Erythroblast (primary cell): ENCODE results near the gene EPHA4.

Source experiments
- DNase-seq, 2 experiments: peaks; one replicate each; lab custom pipeline; 2025; lab: John Stamatoyannopoulos, UW
- GATA1 ChIP-seq: IDR thresholded peaks from 2 replicates; pipeline ENCODE4 v1.6.1; 2011; ENCODE audit warnings: low read depth, mild to moderate bottlenecking, control low read depth, low read length, moderate library complexity
- POLR2A ChIP-seq: IDR thresholded peaks from 2 replicates; pipeline ENCODE4 v1.6.1; 2011; ENCODE audit warnings: mild to moderate bottlenecking, low read length

Gene EPHA4

DNA sequence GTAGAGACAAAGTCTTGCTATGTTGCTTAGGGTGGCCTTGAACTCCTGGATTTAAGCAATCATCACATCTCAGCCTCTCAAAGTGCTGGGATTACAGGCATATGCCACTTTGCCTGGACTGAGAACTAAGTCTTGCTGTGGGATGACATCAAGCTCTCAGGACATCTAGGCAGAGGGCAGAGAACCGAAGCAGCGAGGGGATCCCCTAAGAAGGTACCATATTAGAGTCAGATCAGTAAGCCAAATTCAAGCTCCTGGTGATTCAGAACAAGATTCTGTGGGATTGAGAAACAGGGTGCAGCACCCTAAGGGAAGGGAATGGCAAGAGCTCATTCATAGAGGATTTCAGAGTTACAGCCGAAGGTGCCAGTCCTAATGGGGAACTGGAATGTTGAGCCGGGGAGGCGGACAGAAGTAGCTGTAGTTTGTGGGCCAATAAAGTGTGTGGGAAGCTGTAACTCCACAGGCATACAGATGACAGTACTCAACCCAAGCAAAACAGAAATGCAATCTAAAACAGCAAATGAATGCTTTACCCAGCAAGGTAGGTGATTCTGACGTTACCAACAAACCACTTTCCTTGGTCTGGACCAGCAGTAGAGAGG lies 30.9 kb downstream of the EPHA4 start:
- no peak for DNase-seq
- no peak for TF ChIP-seq POLR2A
- TF ChIP-seq GATA1: no peak

DNA sequence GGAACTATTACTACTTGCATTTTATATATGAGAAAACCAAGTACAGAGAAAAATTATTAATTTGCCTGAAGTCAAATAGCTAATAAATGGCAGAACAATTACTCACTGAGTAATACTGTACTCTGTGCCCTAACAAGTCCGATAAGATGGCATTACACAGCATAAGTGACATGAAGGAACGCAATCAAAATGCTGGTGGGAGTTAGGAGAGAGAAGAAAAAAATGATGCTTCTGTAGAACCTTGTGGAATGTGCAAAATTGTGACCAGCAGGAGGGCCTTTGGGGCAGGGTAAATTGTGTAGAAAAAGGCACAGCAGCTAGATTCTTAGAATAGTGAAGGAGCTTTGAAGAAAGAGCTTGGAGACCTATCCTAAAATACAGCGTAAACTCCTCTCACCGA lies 32.9 kb downstream of the EPHA4 start:
- no peak for DNase-seq
- TF ChIP-seq GATA1: no peak
- TF ChIP-seq POLR2A: no peak

DNA sequence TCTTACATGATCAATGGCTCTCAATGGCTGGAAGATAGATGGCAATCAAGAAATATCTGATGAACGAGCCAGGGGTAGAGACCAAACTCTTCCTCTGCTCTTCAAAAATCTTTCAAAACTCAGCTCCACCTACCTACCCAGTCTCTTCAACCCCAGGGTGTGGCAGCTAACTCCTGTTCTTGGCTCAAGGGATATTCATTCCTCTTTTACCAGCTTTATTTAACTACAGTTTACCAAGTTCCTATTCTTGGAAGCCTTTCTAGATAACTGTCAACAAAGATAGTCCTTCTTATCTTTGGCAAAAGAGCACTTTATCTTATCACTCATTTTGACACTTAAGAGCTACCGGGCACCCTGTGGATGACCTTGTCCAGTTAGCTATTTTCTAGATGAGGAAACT lies 36.3 kb downstream of the EPHA4 start:
- TF ChIP-seq POLR2A (no peak), GATA1 (no peak)
- no peak for DNase-seq

DNA sequence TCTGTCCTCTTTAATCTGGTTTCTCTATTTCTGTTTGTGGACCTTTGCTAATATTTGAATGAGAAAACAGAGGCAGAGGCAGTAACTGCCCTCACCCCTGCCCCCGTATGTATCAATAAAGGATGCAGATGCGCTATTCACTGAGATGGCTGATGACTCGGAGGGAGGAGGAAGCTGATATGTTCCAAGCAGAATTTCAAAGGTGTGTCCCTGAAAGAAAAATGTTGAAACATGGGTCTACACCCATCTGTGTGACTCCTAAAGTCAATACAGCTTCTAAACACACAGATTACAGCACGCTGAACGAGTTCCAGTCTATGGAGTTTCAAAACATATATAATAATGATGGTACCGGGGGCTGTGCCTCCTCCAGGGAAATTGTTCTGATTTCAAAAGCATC lies 38.8 kb downstream of the EPHA4 start:
- no peak for DNase-seq
- TF ChIP-seq GATA1: no peak
- TF ChIP-seq POLR2A: no peak

DNA sequence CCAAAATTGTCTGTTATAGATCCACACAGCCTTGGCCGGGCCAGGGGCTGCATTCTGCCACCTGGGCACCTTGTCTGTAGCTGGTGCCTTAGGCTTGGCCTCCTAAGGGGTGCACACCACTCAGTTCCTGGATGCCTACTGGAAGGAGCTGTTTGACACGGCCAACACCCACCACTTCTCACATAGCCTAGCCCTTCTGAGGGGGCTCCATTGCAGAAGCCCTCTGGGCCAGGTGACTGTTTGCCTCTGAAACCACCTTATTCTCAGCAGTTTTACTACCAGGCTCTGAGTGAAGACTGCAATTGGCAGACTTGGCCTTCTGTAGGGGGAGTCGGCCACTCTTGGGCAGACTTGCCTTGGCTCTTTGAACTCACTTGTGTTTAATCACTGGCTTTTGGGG lies 39.5 kb downstream of the EPHA4 start:
- DNase-seq: no peak
- no peak for TF ChIP-seq POLR2A
- no peak for TF ChIP-seq GATA1

DNA sequence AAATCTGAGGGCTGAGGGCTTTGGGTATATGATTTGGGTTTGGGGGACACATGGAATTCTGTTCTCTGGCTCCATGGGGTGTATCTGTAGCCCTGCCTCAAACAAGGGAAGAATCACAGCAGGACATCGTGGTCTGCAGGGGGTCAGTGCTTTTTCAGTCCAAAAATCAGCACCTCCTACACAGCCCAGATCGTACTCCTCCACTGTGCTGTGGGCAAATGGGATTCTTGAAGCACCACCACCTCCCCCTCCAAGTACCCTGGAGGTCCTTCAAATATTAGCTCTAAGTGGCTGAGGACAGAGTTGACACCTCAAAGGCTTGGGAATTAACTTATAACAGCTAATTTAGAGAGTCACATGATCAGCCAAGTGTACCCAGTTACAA lies 41.5 kb downstream of the EPHA4 start:
- no peak for DNase-seq
- TF ChIP-seq POLR2A (no peak), GATA1 (no peak)

DNA sequence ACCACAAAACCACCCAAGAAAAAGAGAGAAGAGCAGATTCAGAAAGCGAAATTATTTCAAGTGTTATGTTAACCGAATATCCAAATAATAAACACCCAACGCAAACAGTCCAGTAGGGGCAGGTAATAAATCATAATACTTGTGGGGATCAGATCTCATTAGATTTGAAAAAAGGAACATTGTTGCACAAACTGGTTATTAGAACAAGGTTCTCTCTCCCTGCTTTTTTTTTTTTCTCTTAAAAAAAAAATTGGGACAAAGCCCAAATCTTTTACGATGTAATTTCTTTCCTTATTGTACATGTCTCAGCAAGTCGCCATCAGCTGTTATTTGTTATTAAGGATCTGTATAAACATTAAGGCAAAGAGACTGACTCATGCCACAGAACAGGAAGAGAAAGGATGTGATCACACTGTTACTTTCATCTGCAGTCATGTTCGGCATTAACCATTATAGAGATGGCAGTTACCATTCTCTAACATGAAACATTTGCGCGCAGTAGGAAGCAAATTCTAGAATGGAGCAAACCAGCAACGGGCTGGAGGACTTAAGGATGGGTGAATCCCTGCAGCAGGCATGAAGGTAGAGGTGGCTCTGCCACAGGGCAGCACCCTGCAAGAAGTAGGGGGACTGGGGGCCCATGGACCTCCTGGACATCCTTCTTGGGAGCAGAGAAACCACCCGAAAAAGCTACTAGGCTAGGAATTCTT lies 42.0 kb downstream of the EPHA4 start:
- TF ChIP-seq GATA1 (no peak), POLR2A (no peak)
- DNase-seq: no peak

DNA sequence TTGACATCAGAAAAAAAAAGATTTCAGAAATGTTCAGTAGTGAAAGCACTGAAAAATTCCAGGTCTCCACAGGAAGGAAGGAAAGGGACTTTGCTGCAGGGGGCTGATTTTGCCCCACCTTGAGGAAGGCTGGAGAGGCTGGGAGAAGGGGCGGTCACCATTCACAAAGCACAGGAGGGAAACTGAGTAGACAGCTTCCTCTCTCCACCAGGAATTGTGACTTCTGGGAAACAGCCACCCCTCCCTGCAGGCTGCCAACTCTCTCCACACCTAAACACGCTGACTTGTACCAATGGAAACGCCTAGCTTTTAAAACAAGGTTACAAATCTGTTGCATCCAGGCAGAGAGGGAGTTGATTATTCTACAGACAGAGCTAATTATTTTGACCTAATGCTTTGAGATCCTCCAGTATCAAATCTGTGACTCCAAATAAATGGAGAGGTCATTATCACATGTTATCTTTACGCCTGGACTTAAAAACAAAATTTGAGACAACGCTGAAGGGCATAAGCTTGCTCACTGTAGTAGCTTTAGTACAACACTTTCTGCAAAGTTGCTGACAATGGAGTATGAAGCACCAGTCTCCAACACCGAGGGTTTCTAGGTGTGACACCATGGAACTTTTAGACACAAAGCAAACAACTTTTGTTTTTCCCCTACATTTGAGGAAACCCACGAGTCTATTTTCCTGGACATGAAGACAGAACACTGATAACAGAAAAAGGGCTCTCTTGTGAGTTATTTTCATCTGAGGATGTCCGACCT lies 42.7 kb downstream of the EPHA4 start:
- no peak for TF ChIP-seq POLR2A
- no peak for TF ChIP-seq GATA1
- no peak for DNase-seq

GRCh38 chr2:221527776-221528309 lies 44.3 kb downstream of the EPHA4 start:
- no peak for DNase-seq

GRCh38 chr2:221524158-221524557 lies 47.9 kb downstream of the EPHA4 start:
- TF ChIP-seq GATA1: no peak
- no peak for DNase-seq

More at GRCh38 chr2:221527776-221528309, 44.3 kb downstream of the EPHA4 start:
- TF ChIP-seq POLR2A (no peak), GATA1 (no peak)

- TF ChIP-seq POLR2A: no peak
- TF ChIP-seq GATA1: no peak
- no peak for DNase-seq
Measured at GRCh38 chr2:221521233-221521845, 50.8 kb downstream of the EPHA4 start.

GRCh38 chr2:221518935-221519625 lies 53.0 kb downstream of the EPHA4 start:
- peak in 1 of 2 experiments; percentile 33 for DNase-seq
- TF ChIP-seq GATA1 (no peak), POLR2A (no peak)

DNA sequence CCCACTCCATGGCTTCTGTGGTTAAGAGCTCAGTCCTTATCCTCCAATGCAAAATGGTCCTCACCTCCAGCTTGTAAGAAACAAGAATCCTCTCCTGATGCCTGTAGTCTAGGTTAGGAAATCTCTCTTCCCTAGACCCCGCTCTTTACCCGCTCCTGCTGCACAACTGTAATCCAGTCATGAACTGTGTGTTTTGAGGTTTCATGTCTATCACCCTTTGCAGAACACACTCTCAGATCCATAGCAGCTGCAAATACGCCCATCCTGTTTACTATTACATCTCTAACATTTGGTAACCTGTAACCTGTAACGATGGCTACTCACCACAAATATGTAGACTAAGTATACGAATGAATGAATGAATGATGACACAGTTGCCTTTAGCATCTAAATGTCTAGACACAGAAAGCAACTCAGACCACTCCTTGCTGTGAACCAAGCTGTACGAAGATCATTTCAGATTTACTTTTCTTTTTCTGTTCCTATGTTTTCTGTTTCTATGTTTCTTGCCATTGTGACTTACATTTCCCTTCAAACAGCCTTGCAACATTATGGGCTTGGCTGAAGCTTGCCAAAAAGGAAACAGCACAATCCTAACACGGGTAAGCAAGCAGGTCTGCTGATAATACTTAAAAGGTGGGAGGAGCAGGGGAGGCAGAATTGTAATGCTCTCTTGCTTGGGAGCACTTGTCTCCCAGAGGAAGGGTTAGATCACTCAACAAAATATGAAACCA lies 53.7 kb downstream of the EPHA4 start:
- no peak for TF ChIP-seq GATA1
- TF ChIP-seq POLR2A: no peak
- DNase-seq: no peak
